Type B pancreatic cell (in vitro differentiated cells): Measurements from ENCODE around the gene CD22. TPM values are rescaled to one million over a fixed set of nuclear protein-coding genes. Genes with fewer than 3 reads are reported as not detected.

Experiments
- DNase-seq: peaks from one replicate; pipeline ENCODE4 v3.0.0; 2021; ENCODE audit warnings: mixed read lengths; ENCODE audit not compliant: unreplicated experiment; ENCODE audit errors: extremely low spot score
- H3K27ac Mint-ChIP-seq: 2 replicates; pipeline ENCODE4 v1.8.0; 2021; ENCODE audit warnings: mild to moderate bottlenecking, mixed read lengths
- H3K27me3 Mint-ChIP-seq: 2 replicates; pipeline ENCODE4 v1.8.0; 2021; ENCODE audit warnings: mixed read lengths
- H3K36me3 Mint-ChIP-seq: 2 replicates; pipeline ENCODE4 v1.8.0; 2021; ENCODE audit warnings: mixed read lengths
- H3K4me1 Mint-ChIP-seq: one replicate; pipeline ENCODE4 v1.8.0; 2021; ENCODE audit warnings: mixed read lengths; ENCODE audit not compliant: unreplicated experiment
- H3K4me3 Mint-ChIP-seq: 2 replicates; pipeline ENCODE4 v1.8.0; 2021; ENCODE audit warnings: mild to moderate bottlenecking, mixed read lengths
- H3K9me3 Mint-ChIP-seq: 2 replicates; pipeline ENCODE4 v1.8.0; 2021; ENCODE audit warnings: mixed read lengths
- total RNA-seq: library from RNA; stranded (reverse); gene quantifications from 2 replicates; pipeline ENCODE4 v1.2.1, GENCODE V29; 2021; ENCODE audit warnings: low replicate concordance
- TF ChIP-seq, protein P1 (sequence below): fragments of 200-600 bp; sonication (generic); conservative IDR thresholded peaks from 2 replicates; pipeline ENCODE4 v1.5.0; 2021; ENCODE audit warnings: antibody characterized with exemption, mild to moderate bottlenecking

CD22 gene
- total RNA-seq, 1 donor from 2014 or later: 0.92 TPM

DNA sequence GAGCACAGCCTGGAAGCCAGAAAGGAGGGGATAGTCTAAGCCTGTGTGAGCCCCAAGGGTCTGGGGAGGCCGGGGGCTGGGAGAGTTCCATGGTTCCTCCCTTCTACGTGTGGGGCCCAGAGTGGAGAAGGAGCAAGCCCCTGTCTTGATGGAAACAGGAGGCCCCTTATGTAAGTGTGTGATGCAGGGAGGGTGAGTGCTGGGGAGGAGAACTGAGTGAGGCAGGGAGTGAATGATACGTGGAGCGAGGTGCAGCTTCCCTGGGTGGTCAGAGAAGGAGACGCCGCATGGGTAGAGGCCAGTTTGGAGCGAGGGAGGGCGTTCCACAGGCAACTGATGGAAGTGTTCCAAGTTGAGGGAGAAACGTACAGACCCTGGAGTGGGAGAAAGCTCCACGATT lies 21.1 kb upstream of the CD22 start:
- TF ChIP-seq, protein P1, sequence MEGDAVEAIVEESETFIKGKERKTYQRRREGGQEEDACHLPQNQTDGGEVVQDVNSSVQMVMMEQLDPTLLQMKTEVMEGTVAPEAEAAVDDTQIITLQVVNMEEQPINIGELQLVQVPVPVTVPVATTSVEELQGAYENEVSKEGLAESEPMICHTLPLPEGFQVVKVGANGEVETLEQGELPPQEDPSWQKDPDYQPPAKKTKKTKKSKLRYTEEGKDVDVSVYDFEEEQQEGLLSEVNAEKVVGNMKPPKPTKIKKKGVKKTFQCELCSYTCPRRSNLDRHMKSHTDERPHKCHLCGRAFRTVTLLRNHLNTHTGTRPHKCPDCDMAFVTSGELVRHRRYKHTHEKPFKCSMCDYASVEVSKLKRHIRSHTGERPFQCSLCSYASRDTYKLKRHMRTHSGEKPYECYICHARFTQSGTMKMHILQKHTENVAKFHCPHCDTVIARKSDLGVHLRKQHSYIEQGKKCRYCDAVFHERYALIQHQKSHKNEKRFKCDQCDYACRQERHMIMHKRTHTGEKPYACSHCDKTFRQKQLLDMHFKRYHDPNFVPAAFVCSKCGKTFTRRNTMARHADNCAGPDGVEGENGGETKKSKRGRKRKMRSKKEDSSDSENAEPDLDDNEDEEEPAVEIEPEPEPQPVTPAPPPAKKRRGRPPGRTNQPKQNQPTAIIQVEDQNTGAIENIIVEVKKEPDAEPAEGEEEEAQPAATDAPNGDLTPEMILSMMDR: no peak
- Mint-ChIP-seq H3K27me3 (no peaks in the 10 kb centered on the region), H3K36me3 (no peaks in the 10 kb centered on the region), H3K4me3 (no peak overlapping the region), H3K4me1 (peaks cover 30% of the 10 kb centered on the region), H3K9me3 (no peaks in the 10 kb centered on the region), H3K27ac (peak overlapping the region; percentile 57)
- no peak for DNase-seq

DNA sequence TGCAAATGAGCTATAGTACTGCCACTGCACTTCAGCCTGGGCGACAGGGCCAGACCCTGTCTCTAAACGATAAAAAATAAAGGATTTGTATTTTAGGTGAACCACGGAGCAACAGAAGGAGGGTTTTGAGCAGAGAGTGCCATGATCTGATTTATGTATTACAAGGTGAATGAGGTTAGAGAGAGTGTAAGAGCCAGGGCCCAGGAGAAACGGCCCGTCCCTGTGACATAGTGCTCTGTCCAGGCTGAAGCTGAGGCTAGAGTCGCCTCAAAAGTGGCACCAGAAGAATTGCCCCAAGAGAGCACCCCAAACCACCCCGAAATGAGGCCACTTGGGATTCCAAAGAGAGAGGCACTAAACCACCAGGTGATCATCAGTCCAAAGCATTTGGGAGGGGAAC lies 20.1 kb upstream of the CD22 start:
- peaks cover 27% of the 10 kb centered on the region for H3K4me1 Mint-ChIP-seq

DNA sequence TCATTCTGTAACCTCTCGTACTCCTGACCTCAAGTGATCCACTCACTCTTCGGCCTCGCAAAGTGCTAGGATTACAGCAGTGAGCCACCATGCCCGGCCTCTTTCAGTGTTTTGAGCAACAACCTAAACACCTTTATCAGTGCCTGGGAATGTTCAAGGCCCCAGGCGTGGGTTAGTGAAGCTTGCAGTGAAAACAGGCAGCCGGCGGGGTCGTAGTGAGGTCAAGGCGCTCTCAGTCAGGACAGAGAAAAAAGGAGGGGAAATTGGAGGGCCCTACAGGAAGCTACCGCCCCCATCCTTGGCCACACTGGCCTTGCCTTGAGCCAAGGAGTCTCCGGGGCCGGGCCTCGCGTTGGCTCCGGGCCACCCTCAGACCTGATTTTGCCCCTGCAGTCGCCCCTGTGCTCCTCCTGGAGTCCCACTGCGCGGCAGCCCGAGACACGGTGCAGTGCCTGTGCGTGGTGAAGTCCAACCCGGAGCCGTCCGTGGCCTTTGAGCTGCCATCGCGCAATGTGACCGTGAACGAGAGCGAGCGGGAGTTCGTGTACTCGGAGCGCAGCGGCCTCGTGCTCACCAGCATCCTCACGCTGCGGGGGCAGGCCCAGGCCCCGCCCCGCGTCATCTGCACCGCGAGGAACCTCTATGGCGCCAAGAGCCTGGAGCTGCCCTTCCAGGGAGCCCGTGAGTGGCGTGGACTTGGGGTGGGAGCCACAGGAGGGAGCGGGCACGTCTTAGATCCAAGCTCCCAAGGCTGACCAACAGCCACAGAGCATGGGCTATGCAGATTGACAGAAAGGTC lies 19.3 kb upstream of the CD22 start:
- H3K9me3 Mint-ChIP-seq: no peaks in the 10 kb centered on the region
- H3K4me3 Mint-ChIP-seq: peak overlapping the region; percentile 46
- TF ChIP-seq, protein P1: no peak
- peaks cover 25% of the 10 kb centered on the region for H3K4me1 Mint-ChIP-seq
- H3K36me3 Mint-ChIP-seq: no peaks in the 10 kb centered on the region
- peak overlapping the region; percentile 84 for H3K27ac Mint-ChIP-seq
- H3K27me3 Mint-ChIP-seq: no peaks in the 10 kb centered on the region
- no peak for DNase-seq

More for the DNA sequence above, 20.1 kb upstream of the CD22 start:
- Mint-ChIP-seq H3K36me3 (no peaks in the 10 kb centered on the region), H3K4me3 (peak overlapping the region; percentile 57), H3K9me3 (no peaks in the 10 kb centered on the region), H3K27ac (peak overlapping the region; percentile 84), H3K27me3 (no peaks in the 10 kb centered on the region)
- TF ChIP-seq, protein P1: no peak
- DNase-seq: no peak

DNA sequence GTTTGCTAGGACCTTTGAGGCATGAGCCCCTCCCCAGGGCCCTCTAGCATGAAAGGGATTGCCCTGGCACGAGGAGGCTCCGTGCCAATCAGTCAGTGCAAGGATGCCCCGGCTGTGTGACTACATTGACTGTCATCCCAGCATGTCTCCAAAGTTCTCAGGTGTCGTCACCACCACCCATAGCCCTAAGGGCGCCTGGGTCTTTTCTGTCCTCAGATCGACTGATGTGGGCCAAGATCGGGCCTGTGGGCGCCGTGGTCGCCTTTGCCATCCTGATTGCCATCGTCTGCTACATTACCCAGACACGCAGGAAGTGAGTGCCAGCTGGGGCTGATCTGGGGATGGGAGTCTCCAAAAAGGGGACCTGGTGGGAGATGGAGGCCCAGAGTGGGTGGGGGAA lies 18.7 kb upstream of the CD22 start:
- no peak for DNase-seq
- H3K36me3 Mint-ChIP-seq: no peaks in the 10 kb centered on the region
- no peaks in the 10 kb centered on the region for H3K27me3 Mint-ChIP-seq
- peaks cover 25% of the 10 kb centered on the region for H3K4me1 Mint-ChIP-seq
- TF ChIP-seq, protein P1: no peak
- peak overlapping the region; percentile 48 for H3K27ac Mint-ChIP-seq
- no peak overlapping the region for H3K4me3 Mint-ChIP-seq
- no peaks in the 10 kb centered on the region for H3K9me3 Mint-ChIP-seq

DNA sequence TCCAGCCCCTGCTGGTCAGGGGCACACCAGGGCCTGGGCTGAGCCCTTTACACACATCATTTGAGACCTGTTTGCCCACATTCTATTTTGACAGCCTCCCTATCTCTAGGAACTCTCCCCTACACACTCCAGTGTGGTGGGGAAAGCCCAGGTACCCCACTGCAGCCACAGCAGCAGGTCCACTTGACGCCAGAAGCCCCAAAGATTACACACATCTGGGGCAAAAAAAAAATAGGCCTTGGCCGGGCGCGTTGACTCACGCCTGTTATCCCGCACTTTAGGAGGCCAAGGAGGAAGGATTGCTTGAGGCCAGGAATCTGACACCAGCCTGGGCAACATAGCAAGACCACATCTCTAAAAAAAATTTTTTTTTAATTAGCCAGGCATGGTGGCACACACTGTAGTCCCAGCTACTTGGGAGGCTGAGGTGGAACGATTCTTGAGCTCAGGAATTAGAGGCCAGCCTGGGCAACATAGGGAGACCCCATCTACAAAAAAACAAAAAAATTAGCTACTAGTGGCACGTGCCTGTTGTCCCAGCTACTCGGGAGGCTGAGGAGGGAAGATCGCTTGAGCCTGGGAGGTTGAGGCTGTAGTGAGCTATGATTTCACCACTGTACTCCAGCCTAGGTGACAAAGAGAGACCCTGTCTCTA lies 18.0 kb upstream of the CD22 start:
- peaks cover 25% of the 10 kb centered on the region for H3K4me1 Mint-ChIP-seq
- H3K9me3 Mint-ChIP-seq: no peaks in the 10 kb centered on the region
- no peak for DNase-seq
- peak overlapping the region; percentile 48 for H3K27ac Mint-ChIP-seq
- no peaks in the 10 kb centered on the region for H3K36me3 Mint-ChIP-seq
- H3K27me3 Mint-ChIP-seq: no peaks in the 10 kb centered on the region
- no peak overlapping the region for H3K4me3 Mint-ChIP-seq
- TF ChIP-seq, protein P1: no peak
